ENCODE measurements around the gene VEGFC. TPM values are rescaled to one million over a fixed set of nuclear protein-coding genes. Genes with fewer than 3 reads are reported as not detected.

Gene VEGFC
- polyA plus RNA-seq, 1 donor from 2014 or later: 0.63 TPM

DNA sequence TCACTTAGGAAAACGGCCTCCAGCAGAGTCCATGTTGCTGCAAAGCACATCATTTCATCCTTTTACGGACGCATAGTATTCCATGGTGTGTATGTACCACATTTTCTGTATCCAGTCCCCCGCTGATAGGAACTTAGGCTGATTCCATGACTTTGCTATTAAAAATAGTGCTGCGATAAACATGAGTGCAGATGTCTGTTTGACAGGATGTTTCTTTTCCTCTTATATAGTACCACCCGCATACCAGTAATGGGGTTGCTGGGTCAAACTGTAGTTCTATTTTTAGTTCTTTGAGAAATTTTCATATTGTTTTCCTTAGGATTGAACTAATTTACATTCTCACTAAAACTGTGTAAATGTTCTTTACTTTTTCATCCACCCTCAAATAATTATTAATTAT is 50.5 kb downstream of the VEGFC start:
- TF ChIP-seq TAF1 (IDR thresholded peaks at IDR 0.05; ENCODE audit: low read depth) (no peak), RAD21 (conservative IDR thresholded peaks at IDR 0.05) (no peak), MXI1 (conservative IDR thresholded peaks at IDR 0.05; ENCODE audit: poor library complexity, severe bottlenecking) (no peak), POLR2AphosphoS5 (IDR thresholded peaks at IDR 0.05) (no peak), SMC3 (conservative IDR thresholded peaks at IDR 0.05; ENCODE audit: poor library complexity) (no peak), EZH2 (IDR thresholded peaks at IDR 0.05; ENCODE audit: borderline replicate concordance, insufficient read depth, low read length, poor library complexity, severe bottlenecking) (no peak), EP300 (conservative IDR thresholded peaks at IDR 0.05; ENCODE audit: poor library complexity, severe bottlenecking) (no peak)
- TF ChIP-seq, protein P1, sequence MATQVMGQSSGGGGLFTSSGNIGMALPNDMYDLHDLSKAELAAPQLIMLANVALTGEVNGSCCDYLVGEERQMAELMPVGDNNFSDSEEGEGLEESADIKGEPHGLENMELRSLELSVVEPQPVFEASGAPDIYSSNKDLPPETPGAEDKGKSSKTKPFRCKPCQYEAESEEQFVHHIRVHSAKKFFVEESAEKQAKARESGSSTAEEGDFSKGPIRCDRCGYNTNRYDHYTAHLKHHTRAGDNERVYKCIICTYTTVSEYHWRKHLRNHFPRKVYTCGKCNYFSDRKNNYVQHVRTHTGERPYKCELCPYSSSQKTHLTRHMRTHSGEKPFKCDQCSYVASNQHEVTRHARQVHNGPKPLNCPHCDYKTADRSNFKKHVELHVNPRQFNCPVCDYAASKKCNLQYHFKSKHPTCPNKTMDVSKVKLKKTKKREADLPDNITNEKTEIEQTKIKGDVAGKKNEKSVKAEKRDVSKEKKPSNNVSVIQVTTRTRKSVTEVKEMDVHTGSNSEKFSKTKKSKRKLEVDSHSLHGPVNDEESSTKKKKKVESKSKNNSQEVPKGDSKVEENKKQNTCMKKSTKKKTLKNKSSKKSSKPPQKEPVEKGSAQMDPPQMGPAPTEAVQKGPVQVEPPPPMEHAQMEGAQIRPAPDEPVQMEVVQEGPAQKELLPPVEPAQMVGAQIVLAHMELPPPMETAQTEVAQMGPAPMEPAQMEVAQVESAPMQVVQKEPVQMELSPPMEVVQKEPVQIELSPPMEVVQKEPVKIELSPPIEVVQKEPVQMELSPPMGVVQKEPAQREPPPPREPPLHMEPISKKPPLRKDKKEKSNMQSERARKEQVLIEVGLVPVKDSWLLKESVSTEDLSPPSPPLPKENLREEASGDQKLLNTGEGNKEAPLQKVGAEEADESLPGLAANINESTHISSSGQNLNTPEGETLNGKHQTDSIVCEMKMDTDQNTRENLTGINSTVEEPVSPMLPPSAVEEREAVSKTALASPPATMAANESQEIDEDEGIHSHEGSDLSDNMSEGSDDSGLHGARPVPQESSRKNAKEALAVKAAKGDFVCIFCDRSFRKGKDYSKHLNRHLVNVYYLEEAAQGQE (IDR thresholded peaks at IDR 0.05; ENCODE audit: borderline replicate concordance): no peak
- TF ChIP-seq, protein P2, sequence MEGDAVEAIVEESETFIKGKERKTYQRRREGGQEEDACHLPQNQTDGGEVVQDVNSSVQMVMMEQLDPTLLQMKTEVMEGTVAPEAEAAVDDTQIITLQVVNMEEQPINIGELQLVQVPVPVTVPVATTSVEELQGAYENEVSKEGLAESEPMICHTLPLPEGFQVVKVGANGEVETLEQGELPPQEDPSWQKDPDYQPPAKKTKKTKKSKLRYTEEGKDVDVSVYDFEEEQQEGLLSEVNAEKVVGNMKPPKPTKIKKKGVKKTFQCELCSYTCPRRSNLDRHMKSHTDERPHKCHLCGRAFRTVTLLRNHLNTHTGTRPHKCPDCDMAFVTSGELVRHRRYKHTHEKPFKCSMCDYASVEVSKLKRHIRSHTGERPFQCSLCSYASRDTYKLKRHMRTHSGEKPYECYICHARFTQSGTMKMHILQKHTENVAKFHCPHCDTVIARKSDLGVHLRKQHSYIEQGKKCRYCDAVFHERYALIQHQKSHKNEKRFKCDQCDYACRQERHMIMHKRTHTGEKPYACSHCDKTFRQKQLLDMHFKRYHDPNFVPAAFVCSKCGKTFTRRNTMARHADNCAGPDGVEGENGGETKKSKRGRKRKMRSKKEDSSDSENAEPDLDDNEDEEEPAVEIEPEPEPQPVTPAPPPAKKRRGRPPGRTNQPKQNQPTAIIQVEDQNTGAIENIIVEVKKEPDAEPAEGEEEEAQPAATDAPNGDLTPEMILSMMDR (IDR thresholded peaks at IDR 0.05; ENCODE audit: poor library complexity, severe bottlenecking): no peak
- Histone ChIP-seq H3F3A (ENCODE audit: insufficient read depth, low read length, poor library complexity, severe bottlenecking) (no peaks in the 10 kb centered on the region), H3K36me3 (ENCODE audit: insufficient read depth, low read length) (no peaks in the 10 kb centered on the region), H3K27ac (ENCODE audit: low read length) (no peak overlapping the region), H3K79me2 (replicated peaks; ENCODE audit: insufficient read depth, low read length) (no peaks in the 10 kb centered on the region), H3K9me2 (ENCODE audit: insufficient read depth, low read length) (no peaks in the 10 kb centered on the region), H3K9me3 (ENCODE audit: low read length) (no peaks in the 10 kb centered on the region), H3K27me3 (ENCODE audit: insufficient read depth, low read depth, low read length) (no peaks in the 10 kb centered on the region), H3K9ac (ENCODE audit: low read length) (no peak overlapping the region), H4K20me1 (ENCODE audit: insufficient read depth) (no peaks in the 10 kb centered on the region), H2AFZ (ENCODE audit: low read depth, low read length) (no peak overlapping the region), H3K4me3 (ENCODE audit: low read length) (no peak overlapping the region), H3K4me2 (ENCODE audit: low read length) (no peak overlapping the region)

DNA sequence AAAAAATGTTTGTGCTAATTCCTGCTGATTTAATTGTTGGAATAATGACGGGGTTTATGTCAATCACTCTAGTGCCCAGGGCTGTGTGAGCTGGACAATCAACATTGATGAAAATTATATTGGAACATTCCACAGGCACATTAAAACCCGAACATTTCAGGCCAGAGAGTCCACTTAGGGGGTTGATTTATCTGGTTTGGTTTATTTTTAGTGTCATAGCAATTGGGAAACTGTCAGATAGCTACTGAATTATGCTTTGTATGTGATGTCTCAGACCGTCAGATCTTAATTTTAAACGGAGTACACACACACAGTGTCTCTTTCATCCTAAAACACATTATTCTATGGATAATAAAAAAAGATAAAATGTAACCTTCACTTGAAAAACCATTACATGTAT is 51.5 kb downstream of the VEGFC start:
- no peak for TF ChIP-seq TAF1 (IDR thresholded peaks at IDR 0.05; ENCODE audit: low read depth)
- TF ChIP-seq RAD21 (conservative IDR thresholded peaks at IDR 0.05): no peak
- TF ChIP-seq, protein P2 (IDR thresholded peaks at IDR 0.05; ENCODE audit: poor library complexity, severe bottlenecking): no peak
- TF ChIP-seq EP300 (conservative IDR thresholded peaks at IDR 0.05; ENCODE audit: poor library complexity, severe bottlenecking): no peak
- TF ChIP-seq MXI1 (conservative IDR thresholded peaks at IDR 0.05; ENCODE audit: poor library complexity, severe bottlenecking): no peak
- TF ChIP-seq, protein P1 (IDR thresholded peaks at IDR 0.05; ENCODE audit: borderline replicate concordance): no peak
- TF ChIP-seq SMC3 (conservative IDR thresholded peaks at IDR 0.05; ENCODE audit: poor library complexity): no peak
- TF ChIP-seq POLR2AphosphoS5 (IDR thresholded peaks at IDR 0.05): no peak
- no peaks in the 10 kb centered on the region for H3F3A ChIP-seq (ENCODE audit: insufficient read depth, low read length, poor library complexity, severe bottlenecking)
- H3K4me3 ChIP-seq (ENCODE audit: low read length): no peak overlapping the region
- H4K20me1 ChIP-seq (ENCODE audit: insufficient read depth): no peaks in the 10 kb centered on the region
- H3K27ac ChIP-seq (ENCODE audit: low read length): no peak overlapping the region
- H3K9ac ChIP-seq (ENCODE audit: low read length): no peak overlapping the region
- H3K4me2 ChIP-seq (ENCODE audit: low read length): no peak overlapping the region
- no peaks in the 10 kb centered on the region for H3K9me2 ChIP-seq (ENCODE audit: insufficient read depth, low read length)
- no peaks in the 10 kb centered on the region for H3K27me3 ChIP-seq (ENCODE audit: insufficient read depth, low read depth, low read length)
- no peaks in the 10 kb centered on the region for H3K9me3 ChIP-seq (ENCODE audit: low read length)
- no peak overlapping the region for H2AFZ ChIP-seq (ENCODE audit: low read depth, low read length)
- H3K79me2 ChIP-seq (replicated peaks; ENCODE audit: insufficient read depth, low read length): no peaks in the 10 kb centered on the region
- no peaks in the 10 kb centered on the region for H3K36me3 ChIP-seq (ENCODE audit: insufficient read depth, low read length)

Measured in neural cell (in vitro differentiated cells).